ENCODE measurements around the gene IQSEC3. TPM values are rescaled to one million over a fixed set of nuclear protein-coding genes. Genes with fewer than 3 reads are reported as not detected.

IQSEC3 gene
- polyA plus RNA-seq, 1 donor from 2014 or later, result 2.4 TPM

DNA sequence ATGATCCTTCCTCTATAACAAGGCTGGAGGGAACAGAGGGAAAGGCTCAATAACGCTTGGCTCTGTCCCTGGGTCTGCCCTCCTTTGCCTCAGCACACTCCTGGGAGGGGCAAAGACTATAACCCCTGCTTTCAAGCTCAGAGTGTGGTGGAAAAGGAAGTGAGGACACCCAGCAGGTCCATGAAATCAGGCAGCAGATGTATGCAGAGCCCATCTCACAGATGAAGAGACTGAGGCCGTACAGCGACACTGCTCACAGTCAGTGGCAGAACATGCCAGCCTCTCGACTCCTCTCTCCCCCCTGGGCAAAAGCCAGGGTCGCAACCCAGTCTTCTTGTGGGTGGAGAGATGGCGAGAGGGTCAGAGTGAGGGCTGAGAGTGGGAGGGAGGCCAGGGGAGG is 107.6 kb downstream of the IQSEC3 start:
- no peak overlapping the region for H3K27ac ChIP-seq (ENCODE audit: low read length)

DNA sequence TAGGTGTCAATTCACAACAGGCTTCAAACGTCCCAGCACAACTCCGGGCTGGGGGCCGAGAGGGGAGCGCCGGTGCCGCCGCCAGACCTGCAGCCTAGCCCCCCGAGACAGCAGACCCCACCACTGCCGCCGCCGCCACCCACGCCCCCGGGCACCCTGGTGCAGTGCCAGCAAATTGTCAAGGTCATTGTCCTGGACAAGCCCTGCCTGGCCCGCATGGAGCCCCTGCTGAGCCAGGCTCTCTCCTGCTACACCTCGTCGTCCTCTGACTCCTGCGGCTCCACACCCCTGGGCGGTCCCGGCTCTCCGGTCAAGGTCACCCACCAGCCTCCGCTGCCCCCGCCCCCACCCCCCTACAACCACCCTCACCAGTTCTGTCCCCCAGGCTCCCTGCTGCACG is 108.0 kb downstream of the IQSEC3 start:
- Histone ChIP-seq H2AFZ (ENCODE audit: low read depth, low read length) (no peak overlapping the region), H3K27me3 (ENCODE audit: insufficient read depth, low read depth, low read length) (no peaks in the 10 kb centered on the region), H3K4me2 (ENCODE audit: low read length) (no peak overlapping the region), H3K79me2 (replicated peaks; ENCODE audit: insufficient read depth, low read length) (no peaks in the 10 kb centered on the region), H4K20me1 (ENCODE audit: insufficient read depth) (no peaks in the 10 kb centered on the region), H3K27ac (ENCODE audit: low read length) (no peak overlapping the region), H3K36me3 (ENCODE audit: insufficient read depth, low read length) (no peaks in the 10 kb centered on the region), H3K9me2 (ENCODE audit: insufficient read depth, low read length) (no peaks in the 10 kb centered on the region), H3F3A (ENCODE audit: insufficient read depth, low read length, poor library complexity, severe bottlenecking) (no peaks in the 10 kb centered on the region), H3K9ac (ENCODE audit: low read length) (no peak overlapping the region), H3K9me3 (ENCODE audit: low read length) (no peaks in the 10 kb centered on the region), H3K4me3 (ENCODE audit: low read length) (no peak overlapping the region)
- TF ChIP-seq, protein P1, sequence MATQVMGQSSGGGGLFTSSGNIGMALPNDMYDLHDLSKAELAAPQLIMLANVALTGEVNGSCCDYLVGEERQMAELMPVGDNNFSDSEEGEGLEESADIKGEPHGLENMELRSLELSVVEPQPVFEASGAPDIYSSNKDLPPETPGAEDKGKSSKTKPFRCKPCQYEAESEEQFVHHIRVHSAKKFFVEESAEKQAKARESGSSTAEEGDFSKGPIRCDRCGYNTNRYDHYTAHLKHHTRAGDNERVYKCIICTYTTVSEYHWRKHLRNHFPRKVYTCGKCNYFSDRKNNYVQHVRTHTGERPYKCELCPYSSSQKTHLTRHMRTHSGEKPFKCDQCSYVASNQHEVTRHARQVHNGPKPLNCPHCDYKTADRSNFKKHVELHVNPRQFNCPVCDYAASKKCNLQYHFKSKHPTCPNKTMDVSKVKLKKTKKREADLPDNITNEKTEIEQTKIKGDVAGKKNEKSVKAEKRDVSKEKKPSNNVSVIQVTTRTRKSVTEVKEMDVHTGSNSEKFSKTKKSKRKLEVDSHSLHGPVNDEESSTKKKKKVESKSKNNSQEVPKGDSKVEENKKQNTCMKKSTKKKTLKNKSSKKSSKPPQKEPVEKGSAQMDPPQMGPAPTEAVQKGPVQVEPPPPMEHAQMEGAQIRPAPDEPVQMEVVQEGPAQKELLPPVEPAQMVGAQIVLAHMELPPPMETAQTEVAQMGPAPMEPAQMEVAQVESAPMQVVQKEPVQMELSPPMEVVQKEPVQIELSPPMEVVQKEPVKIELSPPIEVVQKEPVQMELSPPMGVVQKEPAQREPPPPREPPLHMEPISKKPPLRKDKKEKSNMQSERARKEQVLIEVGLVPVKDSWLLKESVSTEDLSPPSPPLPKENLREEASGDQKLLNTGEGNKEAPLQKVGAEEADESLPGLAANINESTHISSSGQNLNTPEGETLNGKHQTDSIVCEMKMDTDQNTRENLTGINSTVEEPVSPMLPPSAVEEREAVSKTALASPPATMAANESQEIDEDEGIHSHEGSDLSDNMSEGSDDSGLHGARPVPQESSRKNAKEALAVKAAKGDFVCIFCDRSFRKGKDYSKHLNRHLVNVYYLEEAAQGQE (IDR thresholded peaks at IDR 0.05; ENCODE audit: borderline replicate concordance), result no peak
- TF ChIP-seq EP300 (conservative IDR thresholded peaks at IDR 0.05; ENCODE audit: poor library complexity, severe bottlenecking), result no peak
- TF ChIP-seq, protein P2, sequence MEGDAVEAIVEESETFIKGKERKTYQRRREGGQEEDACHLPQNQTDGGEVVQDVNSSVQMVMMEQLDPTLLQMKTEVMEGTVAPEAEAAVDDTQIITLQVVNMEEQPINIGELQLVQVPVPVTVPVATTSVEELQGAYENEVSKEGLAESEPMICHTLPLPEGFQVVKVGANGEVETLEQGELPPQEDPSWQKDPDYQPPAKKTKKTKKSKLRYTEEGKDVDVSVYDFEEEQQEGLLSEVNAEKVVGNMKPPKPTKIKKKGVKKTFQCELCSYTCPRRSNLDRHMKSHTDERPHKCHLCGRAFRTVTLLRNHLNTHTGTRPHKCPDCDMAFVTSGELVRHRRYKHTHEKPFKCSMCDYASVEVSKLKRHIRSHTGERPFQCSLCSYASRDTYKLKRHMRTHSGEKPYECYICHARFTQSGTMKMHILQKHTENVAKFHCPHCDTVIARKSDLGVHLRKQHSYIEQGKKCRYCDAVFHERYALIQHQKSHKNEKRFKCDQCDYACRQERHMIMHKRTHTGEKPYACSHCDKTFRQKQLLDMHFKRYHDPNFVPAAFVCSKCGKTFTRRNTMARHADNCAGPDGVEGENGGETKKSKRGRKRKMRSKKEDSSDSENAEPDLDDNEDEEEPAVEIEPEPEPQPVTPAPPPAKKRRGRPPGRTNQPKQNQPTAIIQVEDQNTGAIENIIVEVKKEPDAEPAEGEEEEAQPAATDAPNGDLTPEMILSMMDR (IDR thresholded peaks at IDR 0.05; ENCODE audit: poor library complexity, severe bottlenecking), result no peak
- TF ChIP-seq SMC3 (conservative IDR thresholded peaks at IDR 0.05; ENCODE audit: poor library complexity), result no peak
- TF ChIP-seq RAD21 (conservative IDR thresholded peaks at IDR 0.05), result no peak
- no peak for TF ChIP-seq MXI1 (conservative IDR thresholded peaks at IDR 0.05; ENCODE audit: poor library complexity, severe bottlenecking)
- TF ChIP-seq POLR2AphosphoS5 (IDR thresholded peaks at IDR 0.05), result no peak
- no peak for TF ChIP-seq EZH2 (IDR thresholded peaks at IDR 0.05; ENCODE audit: borderline replicate concordance, insufficient read depth, low read length, poor library complexity, severe bottlenecking)
- TF ChIP-seq TAF1 (IDR thresholded peaks at IDR 0.05; ENCODE audit: low read depth), result no peak

More for the DNA sequence above, 107.6 kb downstream of the IQSEC3 start:
- no peaks in the 10 kb centered on the region for H3K27me3 ChIP-seq (ENCODE audit: insufficient read depth, low read depth, low read length)
- H3K36me3 ChIP-seq (ENCODE audit: insufficient read depth, low read length), result no peaks in the 10 kb centered on the region
- H3K79me2 ChIP-seq (replicated peaks; ENCODE audit: insufficient read depth, low read length), result no peaks in the 10 kb centered on the region
- no peaks in the 10 kb centered on the region for H3K9me2 ChIP-seq (ENCODE audit: insufficient read depth, low read length)
- no peaks in the 10 kb centered on the region for H3F3A ChIP-seq (ENCODE audit: insufficient read depth, low read length, poor library complexity, severe bottlenecking)
- no peak for TF ChIP-seq MXI1 (conservative IDR thresholded peaks at IDR 0.05; ENCODE audit: poor library complexity, severe bottlenecking)
- no peak for TF ChIP-seq EP300 (conservative IDR thresholded peaks at IDR 0.05; ENCODE audit: poor library complexity, severe bottlenecking)
- no peak for TF ChIP-seq EZH2 (IDR thresholded peaks at IDR 0.05; ENCODE audit: borderline replicate concordance, insufficient read depth, low read length, poor library complexity, severe bottlenecking)
- no peak for TF ChIP-seq RAD21 (conservative IDR thresholded peaks at IDR 0.05)
- no peaks in the 10 kb centered on the region for H4K20me1 ChIP-seq (ENCODE audit: insufficient read depth)
- H3K4me3 ChIP-seq (ENCODE audit: low read length), result no peak overlapping the region
- H3K4me2 ChIP-seq (ENCODE audit: low read length), result no peak overlapping the region
- H2AFZ ChIP-seq (ENCODE audit: low read depth, low read length), result no peak overlapping the region
- H3K9ac ChIP-seq (ENCODE audit: low read length), result no peak overlapping the region
- H3K9me3 ChIP-seq (ENCODE audit: low read length), result no peaks in the 10 kb centered on the region

Data from neural cell (in vitro differentiated cells).